ENCODE data around the gene CLDND1. TPM values are rescaled to one million over a fixed set of nuclear protein-coding genes. Genes with fewer than 3 reads are reported as not detected.

CLDND1 gene
- total RNA-seq, 1 experiment from 2014 or later, result 472 TPM

GRCh38 chr3:98545940-98546339 is 23.2 kb upstream of the CLDND1 start:
- H3K79me2 ChIP-seq (ENCODE audit: insufficient read depth, low read length), result peaks cover 93% of the 10 kb centered on the region
- ChIA-PET RAD21 (ENCODE audit: low non-redundant PET in 1 of 2, low total read pairs in 2 of 2, uncharacterized antibody in 2 of 2, unreplicated experiment in 2 of 2) (no interaction called here), CTCF (interaction anchor here (1.1 kb wide), 1 partner anchor 40 kb away, joined by 4 read pairs; no protein-coding TSS in a partner anchor), POLR2A (interaction anchor here (1.0 to 2.6 kb wide), 5 partner anchors 9 to 63 kb away, joined by 3 to 15 read pairs (median 4); partner anchors contain the start of gene CLDND1)
- BruUV-seq (replicated peaks), result no TSS peak
- H3K27me3 ChIP-seq (ENCODE audit: insufficient read depth, low read length), result no peaks in the 10 kb centered on the region
- peaks cover 49 to 77% of the 10 kb centered on the region in 2 experiments for H3K4me1 ChIP-seq (ENCODE audit: control insufficient read depth in 1 of 2, insufficient read depth in 2 of 2, low read length in 2 of 2)
- H3K9ac ChIP-seq (ENCODE audit: low read length), result 0 out of 2 replicates have a peak overlapping the region, but pooled peaks have one; percentile 30
- no peak overlapping the region for H3K4me3 ChIP-seq (replicated peaks in 1 of 2; ENCODE audit: low read depth in 1 of 2, low read length in 2 of 2)
- no peaks in the 10 kb centered on the region for H4K20me1 ChIP-seq (ENCODE audit: insufficient read depth)
- intact Hi-C loops (cut with micrococcal nuclease), result no loop called here
- H2AFZ ChIP-seq (ENCODE audit: low read depth, low read length, poor library complexity, severe bottlenecking), result no peak overlapping the region
- H3K27ac ChIP-seq (ENCODE audit: low read depth, low read length), result peak overlapping the region; percentile 45; the same call in 1 of the 2 replicates
- peak overlapping the region; percentile 34 for H3K4me2 ChIP-seq (ENCODE audit: low read length)
- no peaks in the 10 kb centered on the region for H3K9me3 ChIP-seq (ENCODE audit: control insufficient read depth in 1 of 2, insufficient read depth in 1 of 2, low read depth in 1 of 2, low read length in 2 of 2)
- TF ChIP-seq, protein P1, sequence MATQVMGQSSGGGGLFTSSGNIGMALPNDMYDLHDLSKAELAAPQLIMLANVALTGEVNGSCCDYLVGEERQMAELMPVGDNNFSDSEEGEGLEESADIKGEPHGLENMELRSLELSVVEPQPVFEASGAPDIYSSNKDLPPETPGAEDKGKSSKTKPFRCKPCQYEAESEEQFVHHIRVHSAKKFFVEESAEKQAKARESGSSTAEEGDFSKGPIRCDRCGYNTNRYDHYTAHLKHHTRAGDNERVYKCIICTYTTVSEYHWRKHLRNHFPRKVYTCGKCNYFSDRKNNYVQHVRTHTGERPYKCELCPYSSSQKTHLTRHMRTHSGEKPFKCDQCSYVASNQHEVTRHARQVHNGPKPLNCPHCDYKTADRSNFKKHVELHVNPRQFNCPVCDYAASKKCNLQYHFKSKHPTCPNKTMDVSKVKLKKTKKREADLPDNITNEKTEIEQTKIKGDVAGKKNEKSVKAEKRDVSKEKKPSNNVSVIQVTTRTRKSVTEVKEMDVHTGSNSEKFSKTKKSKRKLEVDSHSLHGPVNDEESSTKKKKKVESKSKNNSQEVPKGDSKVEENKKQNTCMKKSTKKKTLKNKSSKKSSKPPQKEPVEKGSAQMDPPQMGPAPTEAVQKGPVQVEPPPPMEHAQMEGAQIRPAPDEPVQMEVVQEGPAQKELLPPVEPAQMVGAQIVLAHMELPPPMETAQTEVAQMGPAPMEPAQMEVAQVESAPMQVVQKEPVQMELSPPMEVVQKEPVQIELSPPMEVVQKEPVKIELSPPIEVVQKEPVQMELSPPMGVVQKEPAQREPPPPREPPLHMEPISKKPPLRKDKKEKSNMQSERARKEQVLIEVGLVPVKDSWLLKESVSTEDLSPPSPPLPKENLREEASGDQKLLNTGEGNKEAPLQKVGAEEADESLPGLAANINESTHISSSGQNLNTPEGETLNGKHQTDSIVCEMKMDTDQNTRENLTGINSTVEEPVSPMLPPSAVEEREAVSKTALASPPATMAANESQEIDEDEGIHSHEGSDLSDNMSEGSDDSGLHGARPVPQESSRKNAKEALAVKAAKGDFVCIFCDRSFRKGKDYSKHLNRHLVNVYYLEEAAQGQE (IDR thresholded peaks at IDR 0.05; ENCODE audit: low read depth), result no peak
- TF ChIP-seq SIN3A (IDR thresholded peaks at IDR 0.05; ENCODE audit: low read depth) (no peak), ZFX (IDR thresholded peaks at IDR 0.05) (no peak), POLR2A (IDR thresholded peaks at IDR 0.05; ENCODE audit: borderline replicate concordance, extremely low read depth, insufficient read depth, insufficient read length) (no peak)
- TF ChIP-seq, protein P2, sequence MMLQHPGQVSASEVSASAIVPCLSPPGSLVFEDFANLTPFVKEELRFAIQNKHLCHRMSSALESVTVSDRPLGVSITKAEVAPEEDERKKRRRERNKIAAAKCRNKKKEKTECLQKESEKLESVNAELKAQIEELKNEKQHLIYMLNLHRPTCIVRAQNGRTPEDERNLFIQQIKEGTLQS (IDR thresholded peaks at IDR 0.05), result no peak
- no peaks in the 10 kb centered on the region for H3K9me2 ChIP-seq (ENCODE audit: insufficient read depth)
- no peak for ATAC-seq
- no peaks in the 10 kb centered on the region for H3K36me3 ChIP-seq (ENCODE audit: control insufficient read depth in 1 of 2, insufficient read depth in 2 of 2, low read length in 2 of 2)
- DNase-seq (ENCODE audit: low read depth, low spot score), result no peak

GRCh38 chr3:98542623-98543022 is 19.9 kb upstream of the CLDND1 start:
- H3K9me3 ChIP-seq (ENCODE audit: control insufficient read depth in 1 of 2, insufficient read depth in 1 of 2, low read depth in 1 of 2, low read length in 2 of 2), result no peaks in the 10 kb centered on the region
- H3K4me1 ChIP-seq (ENCODE audit: control insufficient read depth in 1 of 2, insufficient read depth in 2 of 2, low read length in 2 of 2), result peaks cover 73 to 81% of the 10 kb centered on the region in 2 experiments
- H3K9me2 ChIP-seq (ENCODE audit: insufficient read depth), result no peaks in the 10 kb centered on the region
- H3K4me2 ChIP-seq (ENCODE audit: low read length), result peak overlapping the region; percentile 39; the same call in 1 of the 2 replicates
- RAD21 ChIA-PET (ENCODE audit: low non-redundant PET in 1 of 2, low total read pairs in 2 of 2, uncharacterized antibody in 2 of 2, unreplicated experiment in 2 of 2), result no interaction called here
- no peaks in the 10 kb centered on the region for H3K27me3 ChIP-seq (ENCODE audit: insufficient read depth, low read length)
- H3K36me3 ChIP-seq (ENCODE audit: control insufficient read depth in 1 of 2, insufficient read depth in 2 of 2, low read length in 2 of 2), result no peaks in the 10 kb centered on the region
- CTCF ChIA-PET, result no interaction called here
- POLR2A ChIA-PET, result interaction anchor here (0.8 to 3.2 kb wide), 4 partner anchors 8 to 20 kb away, joined by 3 to 19 read pairs (median 7); partner anchors contain the start of gene CLDND1
- 0 out of 2 replicates have a peak overlapping the region, but pooled peaks have one; percentile 6 for H3K9ac ChIP-seq (ENCODE audit: low read length)
- DNase-seq (ENCODE audit: low read depth, low spot score) (no peak), ATAC-seq (no peak)
- H3K79me2 ChIP-seq (ENCODE audit: insufficient read depth, low read length), result peaks cover 72% of the 10 kb centered on the region
- no TSS peak for BruUV-seq (replicated peaks)
- H2AFZ ChIP-seq (ENCODE audit: low read depth, low read length, poor library complexity, severe bottlenecking), result no peak overlapping the region
- no peak overlapping the region for H3K4me3 ChIP-seq (replicated peaks in 1 of 2; ENCODE audit: low read depth in 1 of 2, low read length in 2 of 2)
- intact Hi-C loops (cut with micrococcal nuclease), result no loop called here
- H4K20me1 ChIP-seq (ENCODE audit: insufficient read depth), result no peaks in the 10 kb centered on the region
- H3K27ac ChIP-seq (ENCODE audit: low read depth, low read length), result peak overlapping the region; percentile 91
- no peak for TF ChIP-seq CEBPB (IDR thresholded peaks at IDR 0.05; ENCODE audit: low read depth)
- no peak for TF ChIP-seq MAX (IDR thresholded peaks at IDR 0.05)
- TF ChIP-seq EZH2 (IDR thresholded peaks at IDR 0.05), result no peak
- TF ChIP-seq, protein P2 (IDR thresholded peaks at IDR 0.05), result no peak
- TF ChIP-seq RAD21 (IDR thresholded peaks at IDR 0.05; ENCODE audit: low read depth), result no peak
- TF ChIP-seq ZNF274 (IDR thresholded peaks at IDR 0.05; ENCODE audit: low read depth, low read length), result no peak
- no peak for TF ChIP-seq ELF1 (IDR thresholded peaks at IDR 0.05; ENCODE audit: borderline replicate concordance, low read depth)
- TF ChIP-seq SP1 (IDR thresholded peaks at IDR 0.05; ENCODE audit: low read depth), result no peak
- TF ChIP-seq SIN3A (IDR thresholded peaks at IDR 0.05; ENCODE audit: low read depth), result no peak
- no peak for TF ChIP-seq POLR2AphosphoS5 (IDR thresholded peaks at IDR 0.05; ENCODE audit: low read depth, low read length)
- TF ChIP-seq EZH2phosphoT487 (IDR thresholded peaks at IDR 0.05; ENCODE audit: borderline replicate concordance), result no peak
